DMS114 treated with DMSO at 0.1 percent for 48 hours (cell line): ENCODE measurements around the gene PRKG2.
"Not testable (repeated sequence)": the region's sequence is repeated elsewhere in the genome, so short reads cannot be mapped to it uniquely, and the experiment has no call there.

Experiments
- DNase-seq: peaks from one replicate; lab custom pipeline; 2025; ENCODE audit not compliant: unreplicated experiment; lab: John Stamatoyannopoulos, UW

The PRKG2 gene

DNA sequence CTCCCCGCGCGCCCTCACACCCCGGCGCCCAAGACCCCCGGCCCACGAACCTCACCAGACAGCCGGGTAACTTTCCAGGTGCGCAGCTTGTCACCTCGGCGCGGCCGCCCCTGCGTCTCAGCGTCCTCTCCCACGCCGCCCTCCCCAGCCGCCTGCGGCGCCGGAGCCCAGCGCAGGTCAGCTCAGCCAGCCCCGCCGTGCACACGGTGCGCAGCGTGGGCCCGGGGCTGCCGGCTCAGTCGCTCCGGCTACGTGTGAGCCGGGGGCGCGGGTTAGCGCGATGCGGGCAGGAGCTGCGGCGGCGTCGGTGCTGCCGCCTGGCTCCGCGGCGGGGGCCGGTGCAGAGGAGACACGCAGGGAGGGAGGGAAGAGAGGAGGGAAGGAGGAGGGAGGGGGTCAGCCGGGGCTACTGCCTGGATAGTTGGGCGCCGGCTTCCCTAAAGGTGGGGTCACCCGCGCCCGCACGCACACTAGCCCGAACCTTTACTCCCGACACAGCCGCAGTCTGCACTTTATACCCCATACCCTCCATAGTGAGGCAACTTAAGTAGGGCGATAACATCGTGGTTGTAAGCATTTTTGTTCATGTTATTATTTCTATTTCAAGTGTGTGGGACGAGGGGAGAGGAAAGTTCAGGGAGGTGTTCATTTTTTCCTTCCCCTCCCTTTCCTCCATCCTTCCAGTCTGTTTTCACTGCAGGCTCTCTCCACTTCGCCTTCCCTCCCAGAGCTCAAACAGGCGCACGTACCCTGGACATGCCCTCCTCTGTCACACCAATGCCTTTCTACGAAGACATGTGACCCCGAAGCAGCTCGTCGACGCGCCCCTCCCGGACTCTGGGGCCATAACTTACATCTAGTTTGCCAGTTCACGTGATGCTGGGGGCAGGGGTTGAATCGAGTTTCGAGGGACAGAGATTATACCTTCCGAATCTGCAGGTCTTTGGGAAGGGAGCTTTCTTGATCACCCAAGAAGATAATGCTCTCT, at the start of gene PRKG2:
Gene PRKG2, minus strand, starts transcription at position 342 of the 988 bp plus-strand sequence. CDS start 10,175 bp downstream, outside the sequence.
- DNase-seq: no peak

- DNase-seq: no peak
These were observed 45.5 kb upstream of the PRKG2 start for GRCh38 chr4:81260443-81261101.

- no peak for DNase-seq
These were observed 44.0 kb upstream of the PRKG2 start for GRCh38 chr4:81258841-81259550.

DNA sequence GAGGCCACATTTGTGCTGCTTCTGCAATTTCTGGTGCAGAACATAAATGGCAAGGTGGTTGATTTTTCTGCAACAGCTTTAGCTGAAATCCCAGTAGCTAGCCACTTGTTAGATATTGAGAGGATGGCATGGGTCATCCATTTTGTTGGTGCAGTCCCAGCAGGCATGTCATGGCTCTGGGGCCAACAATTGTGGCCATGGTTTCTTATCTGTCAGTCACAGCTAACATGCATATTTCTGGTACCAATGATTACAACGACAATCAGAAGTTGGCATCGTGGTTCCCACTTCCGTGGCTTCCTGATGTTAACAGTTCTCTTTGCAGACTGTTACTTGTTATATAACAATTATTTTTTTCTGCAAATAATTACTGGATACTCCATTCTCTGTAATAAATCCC, 42.8 kb upstream of the PRKG2 start:
- no peak for DNase-seq

- DNase-seq: no peak
These were observed 42.0 kb upstream of the PRKG2 start for GRCh38 chr4:81257021-81257420.

DNA sequence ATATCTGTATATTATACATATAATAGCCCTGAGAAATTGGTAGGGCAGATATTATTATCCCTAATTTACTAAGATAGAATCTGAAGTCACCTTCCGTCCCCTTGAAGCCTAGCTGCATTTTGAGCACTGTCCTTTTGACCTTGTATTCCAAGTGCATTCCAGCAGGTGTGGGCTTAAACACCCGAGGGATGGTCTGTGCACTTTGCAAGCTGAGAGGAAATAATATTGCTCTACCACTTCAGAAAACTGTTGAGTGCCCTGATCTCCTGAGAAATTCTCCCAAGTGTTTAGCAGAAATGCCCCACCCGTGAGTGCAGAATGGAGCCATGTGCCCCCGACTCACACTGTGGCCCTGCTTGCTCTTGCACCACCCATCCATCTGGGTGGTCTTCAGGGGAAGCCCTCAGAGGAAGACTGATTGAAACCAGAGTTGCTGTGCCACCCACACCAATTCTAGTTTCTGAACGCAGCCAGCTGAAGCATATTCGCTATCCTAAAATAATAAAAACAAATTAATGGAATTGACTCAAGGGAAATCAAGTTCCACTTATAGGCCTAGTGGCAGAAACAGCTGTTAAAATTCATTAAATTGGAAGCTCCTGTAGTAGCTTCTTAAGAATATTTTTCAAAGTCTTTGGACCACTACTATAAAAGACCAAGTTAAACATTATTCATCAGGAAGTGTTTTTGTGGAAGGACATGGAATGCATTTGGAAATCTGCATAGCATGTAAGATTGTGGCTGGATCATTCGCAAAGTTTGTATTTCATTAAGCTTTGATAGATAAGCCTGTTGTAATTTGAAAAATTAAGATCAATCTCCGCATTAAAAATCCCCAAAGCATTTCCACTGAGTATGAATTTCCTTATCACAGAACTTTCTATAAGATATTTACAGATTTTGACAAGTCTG, 41.3 kb upstream of the PRKG2 start:
- no peak for DNase-seq

GRCh38 chr4:81255524-81255923, 40.5 kb upstream of the PRKG2 start:
- no peak for DNase-seq

- no peak for DNase-seq
These were observed 35.4 kb upstream of the PRKG2 start for GRCh38 chr4:81250430-81250829.

GRCh38 chr4:81245218-81246009, 30.4 kb upstream of the PRKG2 start:
- DNase-seq: no peak

DNA sequence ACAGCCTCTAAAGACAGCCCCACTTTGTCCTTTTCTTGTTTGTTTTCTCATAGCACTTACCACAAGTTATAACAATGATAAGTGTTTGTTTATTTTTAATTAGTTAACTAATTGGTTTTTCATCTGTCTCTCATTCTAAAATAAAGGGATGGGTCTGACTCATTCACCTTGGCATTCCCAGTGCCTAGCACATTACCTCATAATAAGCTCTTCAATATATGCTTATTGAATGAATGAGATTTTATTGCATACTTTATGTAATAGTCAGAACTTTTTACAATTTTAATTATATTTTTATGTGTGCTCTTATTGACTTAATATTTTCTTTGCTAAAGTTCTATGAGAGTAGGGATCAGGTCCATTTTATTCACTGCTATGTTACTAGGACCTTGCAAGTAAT, 22.8 kb upstream of the PRKG2 start:
- DNase-seq: no peak

GRCh38 chr4:81235982-81236749, 21.1 kb upstream of the PRKG2 start:
- no peak for DNase-seq

- DNase-seq: no peak
These were observed 12.9 kb upstream of the PRKG2 start for GRCh38 chr4:81227968-81228367.

DNA sequence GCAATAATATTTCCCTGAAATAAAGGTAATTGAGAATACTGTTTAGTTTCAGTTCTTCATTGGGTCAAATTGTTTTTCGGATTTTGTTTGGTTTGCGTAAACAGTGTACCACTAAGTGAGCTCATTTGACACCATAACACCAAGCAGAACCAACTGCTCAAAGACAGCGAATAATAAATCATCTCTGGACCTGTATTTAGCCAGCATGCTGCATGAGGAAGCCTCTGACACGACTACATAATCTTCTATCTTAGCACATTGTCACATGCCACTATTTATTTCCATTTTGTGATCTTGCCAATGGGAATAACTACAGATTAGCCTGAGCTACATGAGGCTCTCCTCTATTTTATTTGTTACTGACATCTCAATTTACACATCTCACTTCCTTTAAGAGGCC, 12.1 kb upstream of the PRKG2 start:
- no peak for DNase-seq

GRCh38 chr4:81225252-81225651, 10.2 kb upstream of the PRKG2 start:
- DNase-seq: no peak

- DNase-seq: not testable (repeated sequence)
These were observed 7.1 kb upstream of the PRKG2 start for GRCh38 chr4:81222082-81222472.

- no peak for DNase-seq
These were observed 6.5 kb upstream of the PRKG2 start for GRCh38 chr4:81221303-81222081.

DNA sequence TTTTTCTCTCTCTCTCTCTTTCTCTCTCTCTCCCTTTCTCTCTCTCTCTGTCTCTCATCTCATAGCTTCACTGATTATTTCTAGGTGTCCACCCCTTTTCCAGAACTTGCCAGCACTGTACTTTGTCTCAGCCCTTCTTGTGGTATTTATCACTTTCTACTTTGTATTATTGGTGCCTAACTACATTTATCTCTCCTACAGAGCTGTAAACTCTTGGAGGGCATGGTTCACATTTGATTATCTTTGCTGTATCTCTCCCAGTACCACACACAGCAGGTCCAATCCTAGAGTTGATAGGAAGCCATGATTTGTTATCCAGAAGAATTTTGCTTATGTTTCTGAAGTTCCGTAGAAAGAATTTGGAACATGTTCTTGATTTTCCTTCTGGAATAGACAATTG, 5.2 kb upstream of the PRKG2 start:
- DNase-seq: no peak

DNA sequence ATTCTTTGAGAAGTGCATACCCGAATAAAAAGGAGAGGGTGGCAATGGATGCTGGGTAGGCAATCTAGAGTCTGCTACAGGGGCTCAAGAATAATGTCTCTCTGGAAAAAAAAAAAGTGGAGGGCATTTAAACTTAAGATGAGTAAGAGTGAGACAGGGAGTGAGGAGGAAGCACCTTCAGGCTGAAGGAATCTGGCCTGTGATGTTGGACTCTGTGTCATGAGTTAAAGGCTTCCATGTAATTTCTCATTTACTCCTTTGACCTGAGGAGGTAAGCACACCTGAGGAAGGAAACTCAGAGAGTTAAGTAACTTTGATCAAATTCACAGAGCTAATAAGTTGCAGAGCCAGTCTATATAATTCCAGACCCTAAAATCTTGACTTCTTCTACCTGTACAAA, 3.2 kb upstream of the PRKG2 start:
- DNase-seq: no peak
